GM18526 (cell line): ENCODE results near the gene CLP1.

Source experiments
- POLR2A ChIP-seq: IDR thresholded peaks from 3 replicates; pipeline ENCODE4 v1.6.1; 2011; ENCODE audit not compliant: insufficient read length; ENCODE audit errors: extremely low read depth

The CLP1 gene

DNA sequence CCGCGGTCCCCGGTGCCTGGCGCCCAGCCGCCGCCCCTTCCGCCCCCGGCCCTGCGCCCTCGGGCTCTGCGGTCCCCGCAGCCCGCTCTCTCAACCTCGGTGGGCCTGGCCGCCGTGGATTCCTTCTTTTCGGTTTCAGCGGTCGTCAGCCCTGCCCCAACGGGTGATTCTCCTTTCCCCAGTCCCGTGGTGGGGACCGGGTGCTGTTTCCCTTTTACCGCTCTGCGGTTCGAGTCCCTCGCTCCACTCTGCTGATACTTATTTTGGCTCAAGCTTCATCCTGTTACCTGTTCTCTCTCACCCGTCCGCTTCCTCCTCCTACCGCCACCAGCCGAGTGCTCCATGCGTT, 10.8 kb downstream of the CLP1 start:
- TF ChIP-seq POLR2A, result no peak

DNA sequence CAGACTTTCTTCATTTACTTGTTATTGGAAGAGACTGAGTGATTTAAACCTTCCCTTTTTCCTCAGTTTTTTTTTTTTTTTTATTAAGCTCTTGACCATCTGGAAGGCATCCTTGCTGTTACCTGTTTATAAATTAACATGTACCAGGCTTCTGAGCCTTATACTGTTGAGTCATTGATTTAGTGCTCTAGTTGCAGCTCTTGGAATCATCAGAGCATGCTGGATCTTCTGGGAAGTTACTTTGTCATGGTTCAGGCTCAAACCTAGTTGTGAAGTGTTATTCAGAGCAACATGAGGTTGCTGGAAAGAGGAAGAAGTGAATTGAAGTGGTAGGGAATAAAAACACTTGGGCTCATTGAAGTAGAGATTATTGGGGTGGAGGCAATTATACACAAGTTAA, 16.7 kb downstream of the CLP1 start:
- TF ChIP-seq POLR2A, result no peak

DNA sequence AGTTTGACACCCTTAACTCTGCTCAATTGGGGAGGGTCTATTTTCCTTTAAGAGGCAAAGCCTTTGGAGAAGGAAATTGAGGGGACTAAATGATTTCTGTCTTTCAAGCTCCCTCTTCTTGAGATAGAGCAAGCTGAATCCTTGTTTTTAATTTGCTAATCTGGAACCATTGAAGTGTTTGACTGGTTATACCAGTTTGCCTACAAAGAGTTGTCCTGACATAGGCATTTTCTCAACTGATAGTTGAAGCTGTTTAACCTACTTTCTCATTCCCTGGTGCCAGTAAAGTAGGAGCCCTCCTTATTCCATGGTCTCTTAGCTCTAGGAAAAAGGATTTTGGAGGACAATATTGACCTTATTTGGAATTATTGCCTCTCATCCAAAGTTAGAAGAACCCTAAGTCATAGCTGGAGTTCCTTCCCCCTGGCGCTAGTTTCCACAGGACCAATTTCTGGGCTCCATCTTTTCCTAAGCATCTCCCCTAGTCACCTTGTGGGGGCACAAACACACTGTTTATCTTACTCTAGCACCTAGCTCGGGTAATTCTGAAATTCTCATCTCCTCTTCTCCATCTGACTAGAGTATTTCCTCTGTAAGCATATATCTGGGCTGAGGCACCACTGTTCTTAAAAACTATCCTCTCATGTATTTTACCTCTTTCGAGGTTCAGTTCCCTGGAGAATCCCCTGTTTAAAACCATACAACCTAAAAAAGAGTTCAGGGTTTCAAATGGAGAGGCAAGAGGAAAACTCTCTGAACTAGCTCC, 17.8 kb downstream of the CLP1 start:
- TF ChIP-seq POLR2A, result no peak

DNA sequence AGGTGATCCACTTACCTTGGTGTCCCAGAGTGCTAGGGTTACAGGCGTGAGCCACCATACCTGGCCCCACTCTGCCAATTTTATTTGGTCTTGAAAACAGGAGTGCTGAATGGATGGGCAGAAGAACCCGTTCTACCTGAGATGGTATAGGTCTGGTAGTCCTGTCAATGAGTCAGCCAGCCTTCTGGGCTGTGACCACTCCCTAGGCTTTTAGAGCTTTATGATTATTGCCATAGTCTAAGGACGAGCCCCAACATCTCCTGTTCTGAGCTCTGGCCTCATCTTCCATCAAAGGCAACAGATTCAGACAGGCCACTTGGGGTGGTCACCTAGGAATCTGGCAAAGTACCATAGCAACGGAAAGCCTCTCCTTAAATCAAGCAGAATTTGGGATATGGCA, 21.8 kb downstream of the CLP1 start:
- no peak for TF ChIP-seq POLR2A

GRCh38 chr11:57680552-57680874, 23.0 kb downstream of the CLP1 start:
- TF ChIP-seq POLR2A, result no peak

GRCh38 chr11:57681168-57681567, 23.6 kb downstream of the CLP1 start:
- no peak for TF ChIP-seq POLR2A

DNA sequence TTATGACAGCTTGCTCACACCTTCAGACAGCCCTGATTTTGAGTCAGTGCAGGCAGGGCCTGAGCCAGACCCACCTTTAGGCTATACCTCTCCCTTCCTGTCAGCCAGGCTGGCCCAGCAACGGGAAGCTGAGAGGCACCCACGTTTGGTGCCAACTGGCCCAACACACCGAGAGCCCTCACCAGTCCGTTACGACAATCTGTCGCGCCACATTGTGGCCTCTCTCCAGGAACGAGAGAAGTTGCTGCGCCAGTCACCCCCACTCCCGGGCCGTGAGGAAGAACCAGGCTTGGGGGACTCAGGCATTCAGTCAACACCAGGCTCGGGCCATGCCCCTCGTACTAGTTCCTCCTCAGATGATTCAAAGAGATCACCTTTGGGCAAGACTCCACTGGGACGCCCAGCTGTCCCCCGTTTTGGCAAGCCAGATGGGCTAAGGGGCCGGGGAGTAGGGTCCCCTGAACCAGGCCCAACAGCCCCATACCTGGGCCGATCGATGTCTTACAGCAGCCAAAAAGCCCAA, 41.3 kb downstream of the CLP1 start:
- no peak for TF ChIP-seq POLR2A

DNA sequence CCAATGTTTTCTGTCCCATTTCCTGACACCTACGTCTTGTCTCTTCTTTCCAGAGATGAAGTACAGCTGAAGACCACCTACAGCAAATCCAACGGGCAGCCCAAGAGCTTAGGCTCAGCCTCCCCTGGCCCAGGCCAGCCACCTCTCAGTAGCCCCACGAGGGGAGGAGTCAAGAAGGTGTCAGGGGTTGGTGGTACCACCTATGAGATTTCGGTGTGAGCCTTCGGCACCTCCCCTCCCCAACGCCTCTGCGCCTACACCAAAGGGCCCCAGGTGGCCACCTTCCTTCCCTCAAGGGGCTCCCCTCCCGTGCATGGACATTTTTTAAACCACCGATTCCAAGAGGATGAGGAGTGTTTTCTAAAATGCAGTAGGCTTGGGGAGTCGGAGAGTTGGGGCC, 42.3 kb downstream of the CLP1 start:
- no peak for TF ChIP-seq POLR2A

DNA sequence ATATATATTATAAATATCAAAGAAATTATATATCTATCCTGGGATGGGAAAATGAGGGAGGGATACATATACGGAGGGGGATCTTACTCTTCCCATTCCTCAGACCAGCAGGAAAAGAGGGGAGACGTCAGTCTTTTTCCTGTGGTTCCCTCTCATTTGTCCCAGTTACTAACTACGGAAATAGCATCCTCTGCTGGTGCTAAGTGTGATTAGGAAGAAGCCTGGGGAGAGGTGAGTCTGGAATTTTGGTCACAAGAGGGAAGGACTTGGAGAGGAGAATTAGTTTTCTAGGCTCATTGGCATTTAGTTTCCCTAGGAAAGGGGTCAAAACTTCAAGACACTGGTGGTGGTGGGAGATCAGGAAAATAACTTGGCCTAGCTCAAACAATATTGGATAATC, 42.9 kb downstream of the CLP1 start:
- no peak for TF ChIP-seq POLR2A

DNA sequence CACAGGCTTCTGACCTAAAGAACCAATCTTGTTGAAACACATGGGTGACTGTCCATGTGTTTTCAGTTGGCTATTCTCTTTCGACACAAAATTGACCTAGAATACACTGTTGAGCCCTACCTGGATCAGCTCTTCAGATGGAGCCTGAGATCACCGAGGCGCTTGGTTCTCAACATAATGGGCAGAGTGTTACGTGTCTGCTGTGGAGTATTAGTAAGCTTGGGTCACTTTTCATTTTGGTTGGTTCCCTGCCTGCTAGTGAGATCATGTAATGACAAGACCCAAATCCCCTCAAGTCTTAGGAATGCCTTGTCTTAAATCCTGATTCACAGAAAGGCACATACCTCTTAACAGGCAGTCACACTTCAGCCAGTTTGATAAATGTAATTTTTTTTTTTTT, 45.8 kb downstream of the CLP1 start:
- TF ChIP-seq POLR2A, result no peak

DNA sequence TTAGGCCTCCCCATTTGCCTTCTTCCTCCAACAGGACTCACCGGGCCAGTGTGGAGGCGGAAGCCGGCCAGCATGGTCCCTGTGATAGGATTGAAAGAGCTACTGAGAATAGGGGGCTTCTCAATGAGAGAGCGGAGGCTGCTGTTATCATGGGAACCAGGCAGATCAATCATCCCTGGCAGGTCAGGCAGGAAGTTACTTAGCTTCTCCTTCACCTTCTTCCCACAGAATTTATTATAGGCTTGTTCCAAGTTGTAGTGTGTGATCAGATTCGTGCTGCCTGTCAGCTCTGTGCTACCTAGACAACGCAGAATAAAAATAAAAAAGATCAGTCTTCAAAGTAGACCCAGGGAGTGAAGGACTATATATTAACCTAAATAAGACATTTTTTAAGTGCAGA, 47.4 kb downstream of the CLP1 start:
- no peak for TF ChIP-seq POLR2A

GRCh38 chr11:57709802-57710367, 52.3 kb downstream of the CLP1 start:
- no peak for TF ChIP-seq POLR2A
